Ascending aorta (tissue), 2 donors: ENCODE measurements around the gene SUCLG2. TPM values are rescaled to one million over a fixed set of nuclear protein-coding genes. Genes with fewer than 3 reads are reported as not detected.

Source experiments
- DNase-seq, 2 donors: peaks; one replicate each; pipeline ENCODE4 v3.0.0-alpha.2; 2019; ENCODE audit warnings: low spot score in 2 of 2
- H3K27ac ChIP-seq, 2 donors: fragments of 200-600 bp; sonication (generic); one replicate each; pipeline ENCODE4 v1.5.1; 2016 to 2017; ENCODE audit warnings: mild to moderate bottlenecking in 1 of 2
- H3K27me3 ChIP-seq: fragments of 200-600 bp; sonication (generic); one replicate; pipeline ENCODE4 v1.5.1; 2017
- H3K36me3 ChIP-seq, 2 donors: fragments of 200-600 bp; sonication (generic); one replicate each; pipeline ENCODE4 v1.5.1; 2016
- H3K4me1 ChIP-seq, 2 donors: fragments of 200-600 bp; sonication (generic); one replicate each; pipeline ENCODE4 v1.5.1; 2016 to 2017; ENCODE audit warnings: mild to moderate bottlenecking in 1 of 2
- H3K4me3 ChIP-seq, 2 donors: fragments of 200-600 bp; sonication (generic); one replicate each; pipeline ENCODE4 v1.5.1; 2016 to 2017; ENCODE audit warnings: mild to moderate bottlenecking in 1 of 2
- H3K9me3 ChIP-seq, 2 donors: fragments of 200-600 bp; sonication (generic); one replicate each; pipeline ENCODE4 v1.5.1; 2016
- intact Hi-C: fragments of 100-400 bp; cut with DNase I; formaldehyde crosslinking; loops from one replicate; pipeline ENCODE4 v1.15.1; 2023
- total RNA-seq: library from RNA; depleted of rRNA; stranded (reverse); fragments of >200 nt; gene quantifications from one replicate; pipeline ENCODE4 v1.1.0, GENCODE V29; 2016
- TF ChIP-seq, protein P1 (sequence below), 3 experiments: fragments of 200-600 bp in 2 of 3; fragments of 450-650 bp in 1 of 3; sonication (generic) in 2 of 3; IDR thresholded peaks; one replicate each; pipeline ENCODE4 v1.5.1; 2016 to 2019; ENCODE audit warnings: antibody characterized with exemption in 3 of 3, mild to moderate bottlenecking in 1 of 3, moderate library complexity in 1 of 3

SUCLG2 gene
- total RNA-seq, 1 donor from 2014 or later: 33.6 TPM

DNA sequence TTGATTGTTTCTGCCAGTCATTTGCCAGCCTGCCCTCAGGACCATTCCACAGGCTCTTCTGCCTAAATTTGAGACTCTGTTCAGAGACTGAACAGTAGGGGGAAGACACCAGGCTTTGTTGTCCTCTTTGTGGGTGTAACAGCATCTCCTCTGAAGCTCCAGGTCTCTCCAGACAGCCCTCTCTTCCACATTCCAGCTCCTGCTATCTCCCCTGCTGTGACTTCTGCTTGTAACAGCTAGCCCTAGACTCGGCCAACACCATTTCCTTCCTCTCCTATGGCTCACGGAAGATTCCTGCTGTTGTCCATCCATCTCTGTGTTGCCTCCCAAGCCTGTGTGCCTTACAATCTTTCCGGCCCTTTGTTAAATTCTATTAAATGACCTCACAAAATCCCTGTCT, 40.2 kb downstream of the SUCLG2 start:
- no peak for DNase-seq
- Histone ChIP-seq H3K27ac (no peak overlapping the region), H3K9me3 (no peaks in the 10 kb centered on the region), H3K27me3 (no peaks in the 10 kb centered on the region), H3K36me3 (peaks cover 3 to 12% of the 10 kb centered on the region in 2 donors), H3K4me1 (no peaks in the 10 kb centered on the region), H3K4me3 (no peak overlapping the region)
- intact Hi-C loops: no loop called here
- TF ChIP-seq, protein P1, sequence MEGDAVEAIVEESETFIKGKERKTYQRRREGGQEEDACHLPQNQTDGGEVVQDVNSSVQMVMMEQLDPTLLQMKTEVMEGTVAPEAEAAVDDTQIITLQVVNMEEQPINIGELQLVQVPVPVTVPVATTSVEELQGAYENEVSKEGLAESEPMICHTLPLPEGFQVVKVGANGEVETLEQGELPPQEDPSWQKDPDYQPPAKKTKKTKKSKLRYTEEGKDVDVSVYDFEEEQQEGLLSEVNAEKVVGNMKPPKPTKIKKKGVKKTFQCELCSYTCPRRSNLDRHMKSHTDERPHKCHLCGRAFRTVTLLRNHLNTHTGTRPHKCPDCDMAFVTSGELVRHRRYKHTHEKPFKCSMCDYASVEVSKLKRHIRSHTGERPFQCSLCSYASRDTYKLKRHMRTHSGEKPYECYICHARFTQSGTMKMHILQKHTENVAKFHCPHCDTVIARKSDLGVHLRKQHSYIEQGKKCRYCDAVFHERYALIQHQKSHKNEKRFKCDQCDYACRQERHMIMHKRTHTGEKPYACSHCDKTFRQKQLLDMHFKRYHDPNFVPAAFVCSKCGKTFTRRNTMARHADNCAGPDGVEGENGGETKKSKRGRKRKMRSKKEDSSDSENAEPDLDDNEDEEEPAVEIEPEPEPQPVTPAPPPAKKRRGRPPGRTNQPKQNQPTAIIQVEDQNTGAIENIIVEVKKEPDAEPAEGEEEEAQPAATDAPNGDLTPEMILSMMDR (IDR thresholded peaks at IDR 0.05): no peak

DNA sequence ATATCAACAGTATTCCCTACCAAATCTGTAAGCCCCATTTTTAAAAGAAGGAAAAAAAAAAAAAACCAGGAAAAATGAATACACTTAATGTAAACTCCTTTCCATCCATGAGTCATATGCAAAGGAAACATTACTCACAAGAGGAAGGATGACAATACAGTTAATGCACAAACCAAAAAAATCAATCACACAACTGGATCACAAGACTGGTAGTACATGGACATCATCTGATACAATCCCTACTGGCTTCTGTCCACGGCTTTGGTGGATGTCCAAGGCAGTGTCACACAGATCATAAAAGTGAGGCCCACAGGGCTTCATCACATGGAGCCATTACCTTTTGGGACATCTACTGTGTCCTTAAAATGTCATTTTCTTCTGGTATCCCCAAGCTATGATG, 44.0 kb downstream of the SUCLG2 start:
- DNase-seq: no peak
- H3K9me3 ChIP-seq: no peaks in the 10 kb centered on the region
- no peaks in the 10 kb centered on the region for H3K27me3 ChIP-seq
- H3K4me1 ChIP-seq: no peaks in the 10 kb centered on the region
- TF ChIP-seq, protein P1 (IDR thresholded peaks at IDR 0.05): no peak
- H3K27ac ChIP-seq: no peak overlapping the region
- intact Hi-C loops: no loop called here
- H3K36me3 ChIP-seq: peaks cover 18 to 35% of the 10 kb centered on the region in 2 donors
- no peak overlapping the region for H3K4me3 ChIP-seq

DNA sequence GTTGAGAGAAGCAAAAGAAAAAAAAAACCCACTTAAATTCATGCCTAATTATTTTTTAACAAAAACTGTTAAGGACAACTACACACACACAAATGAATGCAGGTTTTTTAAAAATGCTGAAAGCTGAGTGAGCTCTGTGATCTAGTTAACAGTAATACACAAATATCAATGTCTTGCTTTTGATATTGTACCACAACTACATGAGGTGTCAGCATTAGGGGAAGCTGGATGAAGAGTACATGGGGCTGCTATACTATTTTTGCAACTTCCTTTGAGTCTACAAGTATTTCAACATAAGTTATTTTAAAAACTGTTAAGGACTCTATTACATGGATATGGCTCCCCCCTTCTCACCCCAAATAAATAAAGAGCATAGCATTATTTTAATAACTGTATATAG, 44.7 kb downstream of the SUCLG2 start:
- Histone ChIP-seq H3K27ac (no peak overlapping the region), H3K9me3 (no peaks in the 10 kb centered on the region), H3K4me1 (peaks cover 0 to 3% of the 10 kb centered on the region in 2 donors), H3K27me3 (no peaks in the 10 kb centered on the region), H3K36me3 (peaks cover 18 to 35% of the 10 kb centered on the region in 2 donors), H3K4me3 (no peak overlapping the region)
- intact Hi-C loops: loop anchor here (5.0 kb wide), 2 partner anchors 43 to 227 kb away; partner anchors contain the start of gene SUCLG2
- TF ChIP-seq, protein P1 (IDR thresholded peaks at IDR 0.05): no peak
- no peak for DNase-seq

DNA sequence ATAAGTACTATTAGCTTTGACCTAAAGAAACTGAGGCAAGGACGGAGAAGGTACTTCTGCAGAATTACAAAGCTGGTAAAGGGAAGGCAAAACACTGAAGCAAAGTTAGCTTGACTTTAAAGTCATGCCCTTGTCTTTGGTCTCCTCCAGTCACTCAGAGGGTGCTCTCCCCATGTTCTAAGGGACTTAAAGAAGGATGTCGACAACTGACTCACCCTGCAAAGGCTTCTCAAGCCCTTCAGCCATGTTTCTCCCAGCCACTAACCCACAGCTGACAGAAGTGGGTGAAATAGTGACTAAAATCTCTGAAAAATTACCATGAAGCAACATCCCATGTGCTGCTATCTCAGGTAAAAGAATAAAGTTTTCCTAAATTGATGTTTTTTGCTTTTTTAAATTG, 46.4 kb downstream of the SUCLG2 start:
- no peak for DNase-seq
- no peak overlapping the region for H3K27ac ChIP-seq
- intact Hi-C loops: loop anchor here (5.0 kb wide), 2 partner anchors 44 to 226 kb away; partner anchors contain the start of gene SUCLG2
- peaks cover 18 to 35% of the 10 kb centered on the region in 2 donors for H3K36me3 ChIP-seq
- H3K9me3 ChIP-seq: no peaks in the 10 kb centered on the region
- peaks cover 0 to 3% of the 10 kb centered on the region in 2 donors for H3K4me1 ChIP-seq
- H3K27me3 ChIP-seq: no peaks in the 10 kb centered on the region
- H3K4me3 ChIP-seq: no peak overlapping the region
- TF ChIP-seq, protein P1 (IDR thresholded peaks at IDR 0.05): no peak

DNA sequence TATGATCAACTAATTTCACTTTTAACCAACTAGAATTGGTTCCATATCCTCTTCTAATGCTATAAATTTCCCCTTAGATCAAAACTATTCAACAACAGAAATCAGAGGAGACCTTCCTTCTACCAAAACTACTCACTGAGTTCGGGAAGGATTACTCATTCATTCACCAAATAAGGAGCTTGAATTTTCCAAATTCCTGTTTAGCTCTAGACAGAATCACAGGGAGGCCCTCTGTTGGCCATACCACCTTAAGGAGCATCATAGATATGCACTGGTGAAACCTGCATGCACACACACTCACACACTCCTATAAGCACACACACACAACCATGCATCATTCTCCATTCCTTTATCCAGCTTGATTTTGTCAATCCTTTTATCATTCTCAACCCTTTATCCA, 49.0 kb downstream of the SUCLG2 start:
- Histone ChIP-seq H3K4me1 (peaks cover 0 to 7% of the 10 kb centered on the region in 2 donors), H3K27ac (no peak overlapping the region), H3K36me3 (peaks cover 18 to 32% of the 10 kb centered on the region in 2 donors), H3K27me3 (no peaks in the 10 kb centered on the region), H3K4me3 (no peak overlapping the region), H3K9me3 (no peaks in the 10 kb centered on the region)
- intact Hi-C loops: loop anchor here (5.0 kb wide), 2 partner anchors 47 to 223 kb away; partner anchors contain the start of gene SUCLG2
- DNase-seq: no peak
- TF ChIP-seq, protein P1 (IDR thresholded peaks at IDR 0.05): peak in 2 of 3 experiments; percentile 9 to 39

DNA sequence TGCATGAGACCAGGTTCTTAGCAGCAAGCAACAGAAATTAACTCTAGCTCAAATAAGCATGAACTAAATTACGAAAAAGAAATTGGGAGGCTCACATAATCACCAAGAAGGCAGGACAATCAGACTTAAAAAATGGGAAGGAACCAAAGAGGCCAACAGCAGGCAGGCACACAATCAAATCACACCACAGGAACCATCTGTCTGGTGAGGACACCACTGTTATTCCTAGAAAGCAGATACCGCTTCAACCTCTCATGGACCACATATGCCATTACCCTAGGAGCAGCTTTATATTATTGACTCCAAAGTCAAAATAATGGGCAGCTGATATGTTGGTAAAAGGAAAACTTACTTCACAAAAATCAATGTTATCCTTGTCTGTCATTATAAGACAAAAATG, 51.6 kb downstream of the SUCLG2 start:
- Histone ChIP-seq H3K36me3 (peaks cover 1 to 15% of the 10 kb centered on the region in 2 donors), H3K27me3 (no peaks in the 10 kb centered on the region), H3K27ac (no peak overlapping the region), H3K9me3 (no peaks in the 10 kb centered on the region), H3K4me1 (peaks cover 0 to 12% of the 10 kb centered on the region in 2 donors), H3K4me3 (no peak overlapping the region)
- TF ChIP-seq, protein P1 (IDR thresholded peaks at IDR 0.05): no peak
- no peak for DNase-seq
- intact Hi-C loops: no loop called here
